Lower leg skin (tissue), 4 donors: ENCODE measurements around the gene NGLY1. TPM values are rescaled to one million over a fixed set of nuclear protein-coding genes. Genes with fewer than 3 reads are reported as not detected.

Experiments used
- DNase-seq, 2 donors: peaks; one replicate each; pipeline ENCODE4 v3.0.0-alpha.2; 2019; ENCODE audit warnings: low spot score in 2 of 2
- H3K4me3 ChIP-seq: fragments of 200-600 bp; sonication (generic); 2 replicates; pipeline ENCODE4 v1.5.1; 2017; ENCODE audit warnings: mild to moderate bottlenecking, low read depth; ENCODE audit not compliant: poor library complexity, severe bottlenecking
- CTCF ChIP-seq, 3 donors: fragments of 450-650 bp; IDR thresholded peaks; one replicate each; pipeline ENCODE4 v1.5.1; 2016; ENCODE audit warnings: antibody characterized with exemption in 3 of 3, mild to moderate bottlenecking in 3 of 3, moderate library complexity in 2 of 3
- POLR2A ChIP-seq, 2 donors: fragments of 450-650 bp; IDR thresholded peaks; one replicate each; pipeline ENCODE4 v1.6.1; 2016 to 2017; ENCODE audit warnings: antibody characterized with exemption in 2 of 2, mild to moderate bottlenecking in 1 of 2, moderate library complexity in 1 of 2
- WGBS, 2 donors: methylation state at CpG; one replicate each; pipeline ENCODE4 v1.1.5; 2018; 5-methylcytosine and 5-hydroxymethylcytosine counted together
- intact Hi-C: fragments of 100-400 bp; cut with DNase I; formaldehyde crosslinking; loops from one replicate; pipeline ENCODE4 v1.15.0; 2023; ENCODE audit warnings: low total_unique reads
- total RNA-seq, 4 donors: library from RNA; depleted of rRNA; stranded (reverse); fragments of >200 nt; gene quantifications; one replicate each; pipeline ENCODE4 v1.1.0, GENCODE V29; 2016

The NGLY1 gene
- total RNA-seq, 4 donors from 2014 or later, result 10.2 to 21.1 (median 17.0) TPM

- TF ChIP-seq POLR2A (IDR thresholded peaks at IDR 0.05), result no peak
- TF ChIP-seq CTCF (IDR thresholded peaks at IDR 0.05), result no peak
- no peak overlapping the region for H3K4me3 ChIP-seq
- 17 to 28% methylated on average over 2 of the region's 2 CpGs for WGBS, 2 donors
- DNase-seq, result no peak
- intact Hi-C loops, result no loop called here
Observed at GRCh38 chr3:25789209-25789595, 6.0 kb upstream of the NGLY1 start.

- no peak overlapping the region for H3K4me3 ChIP-seq
- intact Hi-C loops, result no loop called here
- TF ChIP-seq CTCF (IDR thresholded peaks at IDR 0.05) (no peak), POLR2A (IDR thresholded peaks at IDR 0.05) (no peak)
- WGBS, 2 donors, result 88 to 96% methylated on average over 3 of the region's 3 CpGs
- no peak for DNase-seq
Observed at GRCh38 chr3:25787689-25788088, 4.4 kb upstream of the NGLY1 start.

GRCh38 chr3:25785826-25786225 is 2.6 kb upstream of the NGLY1 start:
- TF ChIP-seq POLR2A (IDR thresholded peaks at IDR 0.05), result no peak
- TF ChIP-seq CTCF (IDR thresholded peaks at IDR 0.05), result no peak
- no peak for DNase-seq
- 88% methylated on average over 3 of the region's 3 CpGs for WGBS, 2 donors
- H3K4me3 ChIP-seq, result no peak overlapping the region
- intact Hi-C loops, result no loop called here

- TF ChIP-seq CTCF (IDR thresholded peaks at IDR 0.05) (no peak), POLR2A (IDR thresholded peaks at IDR 0.05) (no peak)
- no peak overlapping the region for H3K4me3 ChIP-seq
- intact Hi-C loops, result no loop called here
- DNase-seq, result no peak
- WGBS, 2 donors, result 88% methylated on average over 1 of the region's 1 CpG
Observed at GRCh38 chr3:25784971-25785370, 1.7 kb upstream of the NGLY1 start.

- peak; percentile 31 to 91 for DNase-seq
- WGBS, 2 donors, result 12 to 21% methylated on average over 27 to 34 of the region's 34 CpGs
- TF ChIP-seq CTCF (IDR thresholded peaks at IDR 0.05) (no peak), POLR2A (IDR thresholded peaks at IDR 0.05) (no peak)
- intact Hi-C loops, result no loop called here
- peak overlapping the region; percentile 55 for H3K4me3 ChIP-seq
Observed at GRCh38 chr3:25783661-25784512, 644 bp upstream of the NGLY1 start.

- no peak for DNase-seq
- H3K4me3 ChIP-seq, result peak overlapping the region; percentile 79
- TF ChIP-seq POLR2A (IDR thresholded peaks at IDR 0.05), result no peak
- TF ChIP-seq CTCF (IDR thresholded peaks at IDR 0.05), result no peak
- intact Hi-C loops, result no loop called here
- 0% methylated on average over 14 of the region's 14 CpGs for WGBS, 2 donors
Observed at GRCh38 chr3:25782636-25782937, 656 bp downstream of the NGLY1 start.
